ENCODE data around the gene RGS7BP.
"Not testable (repeated sequence)": the region's sequence is repeated elsewhere in the genome, so short reads cannot be mapped to it uniquely, and the experiment has no call there.

RGS7BP gene

DNA sequence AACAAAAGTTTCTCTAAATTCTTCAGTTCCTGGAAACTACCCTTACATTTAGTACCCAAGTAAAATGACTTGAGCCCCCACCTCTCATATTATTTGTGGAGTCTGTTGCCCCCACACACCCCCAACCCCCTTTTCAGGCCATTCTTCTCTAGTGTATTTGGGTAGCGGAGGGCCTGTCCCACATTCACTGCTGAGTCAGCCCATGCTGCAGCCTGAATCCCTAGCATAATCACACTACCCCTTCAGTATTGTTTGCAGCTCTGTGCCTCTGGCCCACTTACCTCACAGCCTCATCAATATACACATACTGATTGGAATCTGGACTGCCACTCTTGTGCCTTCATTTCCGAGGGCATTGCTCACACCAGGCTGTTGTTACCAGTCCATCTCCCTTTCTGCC lies 26.8 kb downstream of the RGS7BP start:
- H3K27ac ChIP-seq (ENCODE audit: insufficient read depth, low read length, poor library complexity, severe bottlenecking): no peak overlapping the region
- no peaks in the 10 kb centered on the region for H3K9me3 ChIP-seq (ENCODE audit: control insufficient read depth, low read length)
- H3K4me1 ChIP-seq (ENCODE audit: control insufficient read depth, insufficient read depth, low read length, poor library complexity, severe bottlenecking): no peaks in the 10 kb centered on the region
- DNase-seq: no peak
- no peaks in the 10 kb centered on the region for H3K27me3 ChIP-seq (replicated peaks; ENCODE audit: control insufficient read depth, insufficient read depth, low read length, poor library complexity, severe bottlenecking)
- no peaks in the 10 kb centered on the region for H3K36me3 ChIP-seq (ENCODE audit: control insufficient read depth, insufficient read depth, low read length)
- H3K4me3 ChIP-seq (ENCODE audit: insufficient read depth, low read depth, low read length, poor library complexity, severe bottlenecking): no peak overlapping the region

- Histone ChIP-seq H3K4me1 (ENCODE audit: control insufficient read depth, insufficient read depth, low read length, poor library complexity, severe bottlenecking) (no peaks in the 10 kb centered on the region), H3K4me3 (ENCODE audit: insufficient read depth, low read depth, low read length, poor library complexity, severe bottlenecking) (no peak overlapping the region), H3K27me3 (replicated peaks; ENCODE audit: control insufficient read depth, insufficient read depth, low read length, poor library complexity, severe bottlenecking) (no peaks in the 10 kb centered on the region), H3K9me3 (ENCODE audit: control insufficient read depth, low read length) (no peaks in the 10 kb centered on the region), H3K36me3 (ENCODE audit: control insufficient read depth, insufficient read depth, low read length) (no peaks in the 10 kb centered on the region), H3K27ac (ENCODE audit: insufficient read depth, low read length, poor library complexity, severe bottlenecking) (no peak overlapping the region)
- DNase-seq: no peak
Observed at GRCh38 chr5:64534033-64534432, 28.2 kb downstream of the RGS7BP start.

- H3K4me1 ChIP-seq (ENCODE audit: control insufficient read depth, insufficient read depth, low read length, poor library complexity, severe bottlenecking): no peaks in the 10 kb centered on the region
- no peak for DNase-seq
- no peaks in the 10 kb centered on the region for H3K27me3 ChIP-seq (replicated peaks; ENCODE audit: control insufficient read depth, insufficient read depth, low read length, poor library complexity, severe bottlenecking)
- H3K4me3 ChIP-seq (ENCODE audit: insufficient read depth, low read depth, low read length, poor library complexity, severe bottlenecking): no peak overlapping the region
- no peaks in the 10 kb centered on the region for H3K9me3 ChIP-seq (ENCODE audit: control insufficient read depth, low read length)
- H3K36me3 ChIP-seq (ENCODE audit: control insufficient read depth, insufficient read depth, low read length): no peaks in the 10 kb centered on the region
- no peak overlapping the region for H3K27ac ChIP-seq (ENCODE audit: insufficient read depth, low read length, poor library complexity, severe bottlenecking)
Observed at GRCh38 chr5:64557911-64558310, 52.1 kb downstream of the RGS7BP start.

DNA sequence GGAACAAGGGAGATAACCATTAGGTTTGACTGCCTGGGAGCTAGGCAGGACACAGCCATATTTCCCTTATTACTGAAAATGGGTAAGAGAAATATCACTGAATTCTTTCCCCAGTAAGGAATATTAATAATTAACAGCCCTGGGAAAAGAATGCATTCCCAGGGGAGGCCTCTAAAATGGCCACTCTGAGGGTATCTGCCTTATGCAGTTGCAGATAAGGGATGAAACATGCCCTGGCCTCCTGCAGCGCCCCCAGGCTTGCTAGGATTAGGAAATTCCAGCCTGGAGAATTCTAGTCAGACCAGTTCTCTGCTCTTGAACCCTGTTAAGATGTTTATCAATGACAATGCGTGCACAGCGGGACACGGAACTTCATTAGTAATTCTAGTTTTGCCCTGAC lies 52.8 kb downstream of the RGS7BP start:
- H3K36me3 ChIP-seq (ENCODE audit: control insufficient read depth, insufficient read depth, low read length); H3K4me1 ChIP-seq (ENCODE audit: control insufficient read depth, insufficient read depth, low read length, poor library complexity, severe bottlenecking); H3K27ac ChIP-seq (ENCODE audit: insufficient read depth, low read length, poor library complexity, severe bottlenecking); H3K4me3 ChIP-seq (ENCODE audit: insufficient read depth, low read depth, low read length, poor library complexity, severe bottlenecking); H3K27me3 ChIP-seq (replicated peaks; ENCODE audit: control insufficient read depth, insufficient read depth, low read length, poor library complexity, severe bottlenecking); H3K9me3 ChIP-seq (ENCODE audit: control insufficient read depth, low read length); DNase-seq: not testable (repeated sequence)

DNA sequence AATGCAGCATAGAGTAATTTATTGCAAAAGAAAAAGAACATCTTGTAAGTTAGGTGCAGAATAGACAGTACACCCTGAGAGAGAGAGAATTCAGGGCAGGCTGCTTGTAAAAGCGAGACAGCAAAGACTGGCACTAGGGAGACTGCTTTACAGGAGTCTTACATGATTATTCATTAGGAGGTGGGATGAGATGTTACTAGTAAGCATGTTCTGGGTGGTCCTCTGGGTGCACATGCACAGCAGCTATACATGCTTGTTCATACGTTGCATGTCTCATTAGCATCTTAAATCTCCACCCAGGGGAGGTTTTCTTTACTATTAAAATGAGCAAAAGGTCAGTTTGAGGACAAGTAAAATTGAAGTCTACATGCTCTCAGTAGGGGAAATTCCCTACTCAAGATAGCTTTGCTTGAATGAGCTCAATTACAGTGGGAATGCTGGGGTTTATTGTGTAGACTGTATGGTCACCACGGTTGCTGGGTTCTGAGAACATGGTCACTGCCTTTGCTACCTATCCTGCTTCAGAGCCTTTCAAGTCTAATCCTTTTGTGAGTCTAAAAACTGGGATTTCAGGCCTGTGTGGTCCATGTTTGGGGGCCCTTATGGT lies 60.6 kb downstream of the RGS7BP start:
- Histone ChIP-seq H3K27ac (ENCODE audit: insufficient read depth, low read length, poor library complexity, severe bottlenecking) (no peak overlapping the region), H3K4me3 (ENCODE audit: insufficient read depth, low read depth, low read length, poor library complexity, severe bottlenecking) (no peak overlapping the region), H3K4me1 (ENCODE audit: control insufficient read depth, insufficient read depth, low read length, poor library complexity, severe bottlenecking) (no peaks in the 10 kb centered on the region), H3K27me3 (replicated peaks; ENCODE audit: control insufficient read depth, insufficient read depth, low read length, poor library complexity, severe bottlenecking) (no peaks in the 10 kb centered on the region), H3K9me3 (ENCODE audit: control insufficient read depth, low read length) (no peaks in the 10 kb centered on the region), H3K36me3 (ENCODE audit: control insufficient read depth, insufficient read depth, low read length) (no peaks in the 10 kb centered on the region)
- DNase-seq: no peak

DNA sequence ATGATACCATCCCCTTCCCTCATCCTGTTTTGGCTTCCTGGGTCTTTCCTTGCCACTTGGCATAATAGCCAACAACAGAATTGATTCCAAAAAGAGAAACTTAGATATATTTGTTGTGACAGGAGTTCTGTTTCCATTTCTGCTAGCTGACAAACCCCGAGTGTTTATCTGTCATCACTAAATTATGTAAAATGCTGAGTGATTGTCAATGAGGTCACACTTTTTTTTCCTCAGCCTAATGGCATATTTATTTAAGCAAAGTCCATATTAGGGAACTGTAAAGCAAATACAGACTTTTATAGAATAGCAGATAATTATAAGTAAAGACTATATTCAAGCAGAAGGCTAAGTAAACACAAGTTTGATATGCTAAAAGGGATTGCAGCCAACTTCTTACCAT lies 64.0 kb downstream of the RGS7BP start:
- no peaks in the 10 kb centered on the region for H3K4me1 ChIP-seq (ENCODE audit: control insufficient read depth, insufficient read depth, low read length, poor library complexity, severe bottlenecking)
- no peak overlapping the region for H3K4me3 ChIP-seq (ENCODE audit: insufficient read depth, low read depth, low read length, poor library complexity, severe bottlenecking)
- no peaks in the 10 kb centered on the region for H3K36me3 ChIP-seq (ENCODE audit: control insufficient read depth, insufficient read depth, low read length)
- H3K27ac ChIP-seq (ENCODE audit: insufficient read depth, low read length, poor library complexity, severe bottlenecking): no peak overlapping the region
- DNase-seq: no peak
- no peaks in the 10 kb centered on the region for H3K27me3 ChIP-seq (replicated peaks; ENCODE audit: control insufficient read depth, insufficient read depth, low read length, poor library complexity, severe bottlenecking)
- no peaks in the 10 kb centered on the region for H3K9me3 ChIP-seq (ENCODE audit: control insufficient read depth, low read length)

GRCh38 chr5:64570395-64570996 lies 64.7 kb downstream of the RGS7BP start:
- Histone ChIP-seq H3K4me3 (ENCODE audit: insufficient read depth, low read depth, low read length, poor library complexity, severe bottlenecking) (no peak overlapping the region), H3K27ac (ENCODE audit: insufficient read depth, low read length, poor library complexity, severe bottlenecking) (no peak overlapping the region), H3K9me3 (ENCODE audit: control insufficient read depth, low read length) (no peaks in the 10 kb centered on the region), H3K27me3 (replicated peaks; ENCODE audit: control insufficient read depth, insufficient read depth, low read length, poor library complexity, severe bottlenecking) (no peaks in the 10 kb centered on the region), H3K4me1 (ENCODE audit: control insufficient read depth, insufficient read depth, low read length, poor library complexity, severe bottlenecking) (no peaks in the 10 kb centered on the region), H3K36me3 (ENCODE audit: control insufficient read depth, insufficient read depth, low read length) (no peaks in the 10 kb centered on the region)
- DNase-seq: no peak

GRCh38 chr5:64575561-64575960 lies 69.7 kb downstream of the RGS7BP start:
- Histone ChIP-seq H3K36me3 (ENCODE audit: control insufficient read depth, insufficient read depth, low read length) (no peaks in the 10 kb centered on the region), H3K4me3 (ENCODE audit: insufficient read depth, low read depth, low read length, poor library complexity, severe bottlenecking) (no peak overlapping the region), H3K9me3 (ENCODE audit: control insufficient read depth, low read length) (no peaks in the 10 kb centered on the region), H3K4me1 (ENCODE audit: control insufficient read depth, insufficient read depth, low read length, poor library complexity, severe bottlenecking) (no peaks in the 10 kb centered on the region), H3K27ac (ENCODE audit: insufficient read depth, low read length, poor library complexity, severe bottlenecking) (no peak overlapping the region), H3K27me3 (replicated peaks; ENCODE audit: control insufficient read depth, insufficient read depth, low read length, poor library complexity, severe bottlenecking) (no peaks in the 10 kb centered on the region)
- no peak for DNase-seq

DNA sequence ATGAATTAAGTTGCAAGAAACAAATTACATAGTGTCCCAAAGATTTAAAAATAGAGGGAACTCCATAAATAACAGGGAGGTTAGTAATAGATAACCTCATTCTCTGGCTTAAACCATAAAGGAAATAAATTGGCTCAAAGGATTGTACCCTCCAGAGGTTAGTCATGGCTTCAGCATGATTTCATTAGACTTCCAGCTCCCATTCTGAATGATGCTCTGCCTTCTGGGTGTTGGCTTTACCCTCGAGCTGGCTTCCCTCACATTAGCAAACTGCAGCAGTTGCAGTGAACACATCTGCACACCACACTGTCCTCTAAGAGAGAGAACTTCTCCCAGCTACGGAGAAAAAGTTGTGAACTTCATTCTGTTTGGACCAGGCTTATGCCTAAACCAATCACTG lies 70.4 kb downstream of the RGS7BP start:
- no peak overlapping the region for H3K27ac ChIP-seq (ENCODE audit: insufficient read depth, low read length, poor library complexity, severe bottlenecking)
- H3K27me3 ChIP-seq (replicated peaks; ENCODE audit: control insufficient read depth, insufficient read depth, low read length, poor library complexity, severe bottlenecking): no peaks in the 10 kb centered on the region
- DNase-seq: no peak
- H3K36me3 ChIP-seq (ENCODE audit: control insufficient read depth, insufficient read depth, low read length): no peaks in the 10 kb centered on the region
- H3K9me3 ChIP-seq (ENCODE audit: control insufficient read depth, low read length): no peaks in the 10 kb centered on the region
- H3K4me3 ChIP-seq (ENCODE audit: insufficient read depth, low read depth, low read length, poor library complexity, severe bottlenecking): no peak overlapping the region
- no peaks in the 10 kb centered on the region for H3K4me1 ChIP-seq (ENCODE audit: control insufficient read depth, insufficient read depth, low read length, poor library complexity, severe bottlenecking)

DNA sequence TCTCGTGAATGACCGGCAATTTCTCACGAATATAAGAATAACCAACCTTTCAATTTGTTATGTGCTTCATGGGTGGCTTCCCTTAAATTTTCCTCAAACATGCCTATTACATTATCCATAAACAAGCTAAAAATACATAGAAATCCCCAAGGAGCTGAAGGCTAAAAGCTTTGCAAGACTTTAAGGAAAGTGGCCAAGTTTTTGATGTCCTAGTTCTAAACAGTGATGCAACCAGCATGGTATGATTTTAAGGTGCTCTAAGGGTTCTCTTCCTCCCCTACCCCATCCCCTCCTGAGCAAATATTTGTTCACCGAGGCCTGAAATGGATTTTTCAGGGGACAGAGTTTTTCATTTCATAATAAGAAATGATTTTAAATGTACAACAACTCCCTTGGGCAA lies 79.8 kb downstream of the RGS7BP start:
- H3K36me3 ChIP-seq (ENCODE audit: control insufficient read depth, insufficient read depth, low read length): no peaks in the 10 kb centered on the region
- DNase-seq: no peak

More for the DNA sequence above, 79.8 kb downstream of the RGS7BP start:
- H3K4me1 ChIP-seq (ENCODE audit: control insufficient read depth, insufficient read depth, low read length, poor library complexity, severe bottlenecking): no peaks in the 10 kb centered on the region
- no peaks in the 10 kb centered on the region for H3K9me3 ChIP-seq (ENCODE audit: control insufficient read depth, low read length)
- H3K4me3 ChIP-seq (ENCODE audit: insufficient read depth, low read depth, low read length, poor library complexity, severe bottlenecking): no peak overlapping the region
- H3K27ac ChIP-seq (ENCODE audit: insufficient read depth, low read length, poor library complexity, severe bottlenecking): no peak overlapping the region
- no peaks in the 10 kb centered on the region for H3K27me3 ChIP-seq (replicated peaks; ENCODE audit: control insufficient read depth, insufficient read depth, low read length, poor library complexity, severe bottlenecking)

Measured in effector memory CD4-positive, alpha-beta T cell (primary cell).